Immature natural killer cell (primary cell): ENCODE measurements around the gene PIR. TPM values are rescaled to one million over a fixed set of nuclear protein-coding genes. Genes with fewer than 3 reads are reported as not detected.

Experiments
- DNase-seq, 3 donors: peaks; one replicate each; pipeline ENCODE4 v3.0.0; 2022; ENCODE audit warnings: mixed read lengths in 1 of 3
- H3K27ac Mint-ChIP-seq, 6 donors: one replicate each; pipeline ENCODE4 v1.8.0; 2020; ENCODE audit warnings: mixed read lengths in 6 of 6, mild to moderate bottlenecking in 5 of 6, inconsistent platforms in 4 of 6, moderate library complexity in 3 of 6
- H3K27me3 Mint-ChIP-seq, 3 donors: one replicate each; pipeline ENCODE4 v1.8.0; 2020 to 2021; ENCODE audit warnings: low read depth in 3 of 3, mild to moderate bottlenecking in 3 of 3, mixed read lengths in 3 of 3, moderate library complexity in 3 of 3, inconsistent platforms in 1 of 3
- H3K36me3 Mint-ChIP-seq, 3 donors: one replicate each; pipeline ENCODE4 v1.8.0; 2020; ENCODE audit warnings: mixed read lengths in 3 of 3, inconsistent platforms in 2 of 3, mild to moderate bottlenecking in 2 of 3
- H3K4me1 Mint-ChIP-seq, 2 donors: one replicate each; pipeline ENCODE4 v1.8.0; 2020; ENCODE audit warnings: inconsistent platforms in 2 of 2, mild to moderate bottlenecking in 2 of 2, mixed read lengths in 2 of 2, moderate library complexity in 1 of 2
- H3K4me3 Mint-ChIP-seq, 5 donors: one replicate each; pipeline ENCODE4 v1.8.0; 2020; ENCODE audit warnings: mild to moderate bottlenecking in 5 of 5, mixed read lengths in 5 of 5, inconsistent platforms in 3 of 5, moderate library complexity in 3 of 5
- H3K9me3 Mint-ChIP-seq, 6 donors: one replicate each; pipeline ENCODE4 v1.8.0; 2020; ENCODE audit warnings: mild to moderate bottlenecking in 6 of 6, mixed read lengths in 6 of 6, inconsistent platforms in 4 of 6, moderate library complexity in 3 of 6
- polyA plus RNA-seq, 3 donors: library from polyadenylated mRNA; unstranded; fragments of 300-500 nt; fragmentation: Illumina TruSeq; gene quantifications; one replicate each; pipeline ENCODE4 v1.2.3, GENCODE V29; 2021

The PIR gene
- under 1 TPM in 1 of 3 donors, not detected in 2; 0.76 TPM for polyA plus RNA-seq

DNA sequence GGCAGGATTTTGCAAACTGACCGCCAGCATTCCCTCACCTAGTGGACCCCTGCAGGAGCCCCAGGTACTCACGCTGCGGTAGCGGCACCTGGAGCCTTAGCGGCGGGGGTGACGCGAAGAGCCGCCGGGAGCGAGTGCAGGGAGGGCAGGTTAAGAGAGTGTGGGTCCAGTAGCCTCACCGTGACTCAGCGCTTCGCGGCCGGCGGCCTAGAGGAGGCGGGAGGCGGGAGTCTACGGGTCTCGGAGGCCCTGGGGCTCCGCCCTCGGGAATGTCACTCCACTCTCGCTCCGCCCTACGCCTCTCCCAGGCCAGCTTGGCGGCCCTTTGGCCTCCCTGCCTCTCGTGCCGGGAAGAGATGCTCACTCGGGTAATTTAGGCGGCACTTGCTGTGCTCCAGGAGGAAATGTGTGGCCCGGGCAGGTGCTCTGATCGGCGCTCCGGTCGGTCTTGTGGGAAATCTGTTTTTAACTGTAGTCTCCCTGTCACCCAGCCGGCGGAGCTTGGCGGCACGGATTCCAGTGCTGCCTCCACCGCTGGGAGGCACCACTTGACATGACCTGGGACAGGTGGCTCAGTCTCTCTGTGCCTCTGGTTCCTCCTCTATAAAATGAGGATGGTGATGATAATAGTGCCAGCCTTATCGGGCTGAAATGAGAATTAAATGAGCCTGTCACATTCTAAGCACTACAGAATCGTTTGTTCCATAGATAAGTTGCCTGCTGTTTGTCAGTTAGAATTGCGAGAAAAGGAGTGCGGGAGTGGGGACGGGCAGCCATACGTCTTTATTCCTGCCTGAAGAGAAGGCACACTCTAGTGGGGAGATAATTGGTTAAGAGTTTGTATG is at the start of gene PIR:
TSS of gene PIR (minus strand) at position 216 of the 845 bp plus-strand sequence. CDS start 2,076 bp downstream, outside the sequence.
- Mint-ChIP-seq H3K27me3 (peaks cover 2 to 8% (median 7%) of the 10 kb centered on the region in 3 donors), H3K36me3 (no peaks in the 10 kb centered on the region), H3K4me3 (peak within 1 kb of the TSS; percentile 68 to 82 (median 80)), H3K9me3 (peaks cover 0 to 2% (median 0%) of the 10 kb centered on the region in 6 donors), H3K4me1 (peaks cover 7 to 12% of the 10 kb centered on the region in 2 donors), H3K27ac (peak within 1 kb of the TSS in 2 of 6 donors; percentile 16 to 65)
- DNase-seq: peak; percentile 22 to 34 (median 27)

DNA sequence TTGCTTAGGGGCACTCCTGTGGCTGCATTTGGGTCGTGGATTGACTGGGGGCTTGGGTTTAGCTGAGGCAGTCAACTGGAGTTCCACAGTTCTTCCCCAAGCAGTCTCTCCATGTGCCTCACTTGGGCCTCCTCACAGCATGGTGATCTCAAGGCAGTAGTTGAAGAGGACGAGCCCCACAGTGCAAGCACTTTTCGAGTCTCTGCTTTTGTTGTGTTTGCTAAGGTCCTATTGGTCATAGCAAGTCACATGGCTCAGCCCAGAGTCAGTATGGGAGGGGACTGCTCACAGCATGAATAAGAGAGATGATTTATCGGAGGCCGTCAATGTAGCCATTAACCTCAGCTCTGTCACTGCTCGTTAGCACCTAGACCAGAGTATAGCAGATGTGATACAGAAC is 37.2 kb upstream of the PIR start:
- Mint-ChIP-seq H3K27me3 (peaks cover 0 to 7% (median 4%) of the 10 kb centered on the region in 3 donors), H3K9me3 (no peaks in the 10 kb centered on the region), H3K4me3 (no peak overlapping the region), H3K27ac (no peak overlapping the region), H3K36me3 (no peaks in the 10 kb centered on the region), H3K4me1 (no peaks in the 10 kb centered on the region)
- no peak for DNase-seq

DNA sequence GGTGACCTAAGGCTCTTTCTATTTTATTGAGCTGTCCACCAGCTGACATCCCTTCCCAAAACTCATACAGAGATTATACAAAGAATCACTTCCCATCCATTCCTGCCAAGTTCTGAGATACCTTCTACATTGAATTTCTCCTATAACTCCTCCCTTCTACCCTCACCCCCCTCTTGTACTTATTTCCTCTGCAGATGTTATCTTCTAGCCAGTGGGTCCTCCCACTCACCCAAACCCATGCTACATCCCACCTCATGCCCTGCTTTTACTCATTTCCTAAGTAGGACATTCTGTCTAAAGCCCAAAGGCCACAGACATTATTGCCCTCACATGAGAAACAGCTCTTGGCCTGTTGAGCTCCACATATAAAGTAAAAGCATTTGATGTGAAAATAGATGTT is 36.0 kb upstream of the PIR start:
- no peaks in the 10 kb centered on the region for H3K9me3 Mint-ChIP-seq
- H3K27ac Mint-ChIP-seq: no peak overlapping the region
- H3K4me1 Mint-ChIP-seq: no peaks in the 10 kb centered on the region
- DNase-seq: no peak
- no peak overlapping the region for H3K4me3 Mint-ChIP-seq
- peaks cover 2 to 7% (median 4%) of the 10 kb centered on the region in 3 donors for H3K27me3 Mint-ChIP-seq
- no peaks in the 10 kb centered on the region for H3K36me3 Mint-ChIP-seq

DNA sequence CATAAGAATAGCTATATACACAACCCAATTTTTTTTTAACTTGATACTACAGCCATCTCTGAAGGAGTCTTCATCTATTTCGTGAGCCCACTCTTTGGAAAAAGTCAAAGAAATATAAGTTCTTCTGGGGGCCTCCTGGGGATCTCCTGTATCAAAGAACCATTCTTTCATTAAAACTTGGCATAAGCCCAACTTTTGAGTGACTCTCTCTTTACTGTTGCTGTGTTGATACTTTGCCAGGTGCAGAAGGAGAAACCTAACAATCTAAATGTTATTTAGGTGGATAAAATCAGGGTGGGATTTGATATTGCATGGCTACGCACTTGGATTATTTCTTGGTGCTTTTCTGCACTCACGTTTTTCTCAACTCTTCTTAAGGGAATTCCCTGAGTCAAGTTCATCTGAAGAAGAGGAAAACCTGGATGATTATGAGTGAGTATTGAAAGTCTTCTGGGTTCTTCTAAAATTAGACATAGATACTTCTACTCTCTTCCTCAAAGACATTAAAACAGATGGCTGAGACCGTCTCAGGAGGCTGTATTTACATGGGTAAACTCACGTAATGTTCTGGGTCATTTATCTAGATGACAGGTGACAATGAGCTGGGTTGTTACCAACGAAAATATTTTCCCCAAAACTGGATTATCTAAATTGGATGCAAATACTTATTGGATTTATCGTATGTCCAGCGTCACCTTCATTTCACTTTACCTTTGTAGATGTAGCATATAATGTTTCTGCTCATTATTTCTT is 32.7 kb upstream of the PIR start:
- Mint-ChIP-seq H3K4me3 (no peak overlapping the region), H3K27ac (no peak overlapping the region), H3K4me1 (no peaks in the 10 kb centered on the region), H3K27me3 (peaks cover 3 to 5% (median 4%) of the 10 kb centered on the region in 3 donors), H3K36me3 (no peaks in the 10 kb centered on the region), H3K9me3 (no peaks in the 10 kb centered on the region)
- no peak for DNase-seq

DNA sequence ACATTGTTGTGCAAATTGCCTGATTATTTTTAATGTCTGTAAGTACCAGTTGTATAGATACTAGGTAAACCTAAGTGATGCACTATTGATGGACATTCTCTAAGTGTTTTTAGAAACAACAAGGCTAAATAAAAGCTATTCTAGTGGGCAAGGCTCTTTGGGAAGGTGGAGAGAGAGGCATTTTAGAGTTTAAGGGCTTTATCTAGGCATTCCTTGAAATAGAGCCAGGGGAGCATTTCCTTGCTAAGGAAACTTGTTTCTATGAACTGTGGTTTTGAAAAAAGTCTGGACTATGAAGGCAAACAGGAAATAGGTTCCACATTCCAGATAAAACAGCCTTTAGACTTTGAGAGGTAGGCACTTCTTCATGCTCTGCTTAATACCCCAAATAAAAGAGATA is 31.3 kb upstream of the PIR start:
- no peaks in the 10 kb centered on the region for H3K4me1 Mint-ChIP-seq

DNA sequence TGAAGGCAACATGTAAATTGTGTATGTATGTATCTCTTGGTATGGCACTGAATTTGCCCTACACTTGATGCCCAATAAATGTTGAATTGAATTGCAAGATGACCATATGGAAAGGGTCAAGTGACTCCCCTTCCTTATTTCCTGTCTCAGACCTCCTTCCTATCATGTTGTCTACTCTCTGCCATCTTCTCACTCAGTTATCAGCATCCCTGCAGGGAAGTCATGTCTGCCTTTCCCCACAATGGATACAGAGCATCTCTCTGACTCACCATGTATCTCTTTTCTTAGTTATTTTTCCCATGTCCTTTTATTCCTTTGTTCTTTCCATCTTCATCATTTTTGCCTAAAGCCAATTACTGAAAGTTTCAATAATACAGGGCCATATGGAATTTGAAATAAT is 30.0 kb upstream of the PIR start:
- no peak overlapping the region for H3K4me3 Mint-ChIP-seq
- H3K9me3 Mint-ChIP-seq: no peaks in the 10 kb centered on the region
- no peaks in the 10 kb centered on the region for H3K4me1 Mint-ChIP-seq
- no peak for DNase-seq
- no peak overlapping the region for H3K27ac Mint-ChIP-seq
- no peaks in the 10 kb centered on the region for H3K36me3 Mint-ChIP-seq
- H3K27me3 Mint-ChIP-seq: peaks cover 3 to 7% (median 6%) of the 10 kb centered on the region in 3 donors

More for the DNA sequence above, 31.3 kb upstream of the PIR start:
- Mint-ChIP-seq H3K27ac (no peak overlapping the region), H3K27me3 (peaks cover 3 to 7% (median 6%) of the 10 kb centered on the region in 3 donors), H3K4me3 (no peak overlapping the region), H3K9me3 (no peaks in the 10 kb centered on the region), H3K36me3 (no peaks in the 10 kb centered on the region)
- no peak for DNase-seq

DNA sequence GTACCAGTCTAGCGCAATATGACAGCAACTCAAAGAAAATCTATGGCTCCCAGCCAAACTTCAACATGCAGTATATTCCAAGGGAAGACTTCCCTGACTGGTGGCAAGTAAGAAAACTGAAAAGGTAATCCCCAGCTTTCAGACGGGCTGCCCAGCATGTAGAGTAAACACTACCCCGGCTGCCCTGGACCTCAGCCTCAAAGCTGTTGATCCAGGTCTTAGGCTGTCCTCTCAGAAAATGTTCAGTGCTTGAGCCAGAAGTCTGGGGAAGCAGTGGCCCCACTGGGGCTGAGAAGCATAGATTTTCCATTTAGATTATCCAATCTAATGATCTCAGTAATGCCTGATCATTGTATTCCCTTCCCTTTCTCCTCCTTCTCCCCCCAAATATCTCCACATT is 29.3 kb upstream of the PIR start:
- H3K27me3 Mint-ChIP-seq: peaks cover 3 to 6% (median 6%) of the 10 kb centered on the region in 3 donors
- no peaks in the 10 kb centered on the region for H3K4me1 Mint-ChIP-seq
- H3K9me3 Mint-ChIP-seq: no peaks in the 10 kb centered on the region
- no peak overlapping the region for H3K27ac Mint-ChIP-seq
- no peak for DNase-seq
- H3K4me3 Mint-ChIP-seq: no peak overlapping the region
- no peaks in the 10 kb centered on the region for H3K36me3 Mint-ChIP-seq

DNA sequence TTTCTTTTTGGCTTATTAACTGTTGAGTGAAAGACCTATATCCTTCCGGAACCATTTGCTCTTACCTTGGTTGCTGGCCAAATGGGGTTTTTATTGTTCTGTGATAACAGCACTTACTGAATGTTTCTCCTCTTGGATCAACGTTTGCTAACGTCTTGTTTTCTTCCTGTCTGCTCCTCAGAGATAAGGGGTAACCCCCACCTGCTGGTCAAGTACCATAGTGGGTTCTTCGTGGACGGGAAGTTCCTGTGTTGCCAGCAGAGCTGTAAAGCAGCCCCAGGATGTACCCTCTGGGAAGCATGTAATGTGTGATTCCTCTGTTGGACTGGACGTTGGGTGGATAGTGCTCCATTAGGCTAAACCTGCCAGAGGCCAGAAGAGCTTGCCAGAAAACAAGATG is 22.8 kb upstream of the PIR start:
- H3K4me1 Mint-ChIP-seq: no peaks in the 10 kb centered on the region
- H3K4me3 Mint-ChIP-seq: no peak overlapping the region
- no peak for DNase-seq
- no peak overlapping the region for H3K27ac Mint-ChIP-seq
- no peaks in the 10 kb centered on the region for H3K36me3 Mint-ChIP-seq
- no peaks in the 10 kb centered on the region for H3K9me3 Mint-ChIP-seq
- peaks cover 2 to 10% (median 4%) of the 10 kb centered on the region in 3 donors for H3K27me3 Mint-ChIP-seq

DNA sequence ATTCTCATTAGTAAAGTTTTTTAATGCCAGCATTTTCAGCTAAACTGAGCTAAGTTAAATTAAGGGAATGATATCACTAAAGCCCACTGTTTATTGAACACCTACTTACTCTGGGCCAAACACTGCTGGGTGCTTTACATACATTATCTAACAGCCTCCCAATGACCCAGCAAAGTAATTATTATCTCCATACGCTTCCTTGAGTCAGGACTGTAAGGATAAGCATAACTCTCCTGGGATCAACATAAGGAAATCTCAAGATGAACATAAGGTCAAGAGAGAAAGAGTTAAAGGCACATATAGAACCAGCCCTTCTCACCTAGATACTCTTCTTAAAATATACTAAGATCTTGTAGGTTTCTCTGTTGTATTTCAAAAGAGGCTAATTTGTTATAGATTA is 21.1 kb upstream of the PIR start:
- Mint-ChIP-seq H3K9me3 (no peaks in the 10 kb centered on the region), H3K36me3 (no peaks in the 10 kb centered on the region), H3K27me3 (peaks cover 0 to 12% (median 2%) of the 10 kb centered on the region in 3 donors), H3K4me3 (no peak overlapping the region), H3K27ac (no peak overlapping the region), H3K4me1 (no peaks in the 10 kb centered on the region)
- no peak for DNase-seq

DNA sequence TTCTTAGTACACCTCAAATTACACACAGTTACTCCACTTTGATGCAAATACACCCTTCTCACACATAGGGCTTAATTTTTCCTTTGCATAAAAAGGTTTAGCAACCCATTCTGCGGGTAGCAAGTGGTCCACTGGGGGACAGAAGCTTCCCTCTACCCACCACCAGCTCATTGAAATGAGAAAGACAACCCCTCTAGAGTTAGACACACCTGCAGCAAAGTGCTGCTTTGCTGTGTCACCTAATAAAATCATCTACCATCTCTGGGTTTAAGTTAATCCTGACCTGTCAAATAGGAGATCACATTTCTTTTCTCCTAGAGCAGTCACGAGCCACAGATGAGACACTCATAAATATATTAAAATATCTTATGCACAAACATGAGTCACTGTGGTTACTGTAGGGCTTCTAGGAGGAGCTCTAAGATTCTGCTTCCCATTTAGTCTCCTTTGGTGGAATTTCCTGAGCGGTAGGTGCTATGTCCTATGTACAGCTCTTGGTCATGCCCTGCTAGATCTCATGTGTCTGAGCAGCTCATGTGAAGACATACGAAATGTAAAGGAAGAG is 19.4 kb upstream of the PIR start:
- Mint-ChIP-seq H3K36me3 (no peaks in the 10 kb centered on the region), H3K4me1 (no peaks in the 10 kb centered on the region)

DNA sequence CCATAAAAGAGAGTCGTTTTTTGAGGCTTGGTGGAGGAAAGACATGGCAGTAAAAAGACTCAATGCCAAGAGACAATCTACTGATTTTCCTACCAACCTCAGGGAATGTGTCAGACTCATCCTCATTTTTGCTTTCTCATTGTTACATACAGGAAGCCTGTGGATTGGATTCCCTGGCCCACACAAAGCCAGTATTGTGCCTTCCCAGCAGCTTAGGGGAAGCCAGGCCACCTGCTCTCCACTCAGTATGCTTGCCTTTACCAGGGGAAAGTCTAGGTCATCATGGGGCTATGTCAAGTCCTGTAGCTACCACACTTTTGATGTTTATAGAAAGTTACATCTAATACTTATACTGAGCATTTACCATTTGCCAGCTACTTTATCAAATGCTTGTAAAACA is 18.4 kb upstream of the PIR start:
- no peaks in the 10 kb centered on the region for H3K9me3 Mint-ChIP-seq
- no peak for DNase-seq
- H3K36me3 Mint-ChIP-seq: no peaks in the 10 kb centered on the region
- no peak overlapping the region for H3K4me3 Mint-ChIP-seq
- H3K27ac Mint-ChIP-seq: no peak overlapping the region
- H3K27me3 Mint-ChIP-seq: peaks cover 0 to 9% (median 2%) of the 10 kb centered on the region in 3 donors
- no peaks in the 10 kb centered on the region for H3K4me1 Mint-ChIP-seq

More for the DNA sequence above, 19.4 kb upstream of the PIR start:
- Mint-ChIP-seq H3K27me3 (peaks cover 0 to 12% (median 2%) of the 10 kb centered on the region in 3 donors), H3K9me3 (no peaks in the 10 kb centered on the region), H3K27ac (no peak overlapping the region), H3K4me3 (no peak overlapping the region)
- no peak for DNase-seq

DNA sequence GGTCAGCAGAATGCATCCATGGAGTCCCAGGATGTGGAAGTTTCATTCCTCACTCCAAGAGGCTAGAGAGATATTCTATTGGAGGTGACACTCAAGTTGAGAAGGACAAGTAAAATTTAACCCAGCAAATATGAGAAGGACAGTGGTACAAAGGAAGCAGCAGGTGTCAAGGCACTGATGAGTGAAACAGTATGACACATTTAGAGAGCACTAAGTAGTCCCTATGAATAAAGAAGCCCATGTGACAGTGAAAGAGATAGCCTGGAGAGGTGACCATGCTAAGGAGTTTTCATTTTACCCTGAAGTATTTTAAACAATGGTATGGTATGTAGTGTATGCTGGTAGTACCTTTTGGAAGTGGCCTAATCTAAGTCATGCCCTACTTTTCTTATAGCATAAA is 16.7 kb upstream of the PIR start:
- H3K27ac Mint-ChIP-seq: no peak overlapping the region
- H3K9me3 Mint-ChIP-seq: no peaks in the 10 kb centered on the region
- no peaks in the 10 kb centered on the region for H3K4me1 Mint-ChIP-seq
- H3K27me3 Mint-ChIP-seq: peaks cover 0 to 8% (median 2%) of the 10 kb centered on the region in 3 donors
- no peak overlapping the region for H3K4me3 Mint-ChIP-seq
- DNase-seq: no peak
- H3K36me3 Mint-ChIP-seq: no peaks in the 10 kb centered on the region

DNA sequence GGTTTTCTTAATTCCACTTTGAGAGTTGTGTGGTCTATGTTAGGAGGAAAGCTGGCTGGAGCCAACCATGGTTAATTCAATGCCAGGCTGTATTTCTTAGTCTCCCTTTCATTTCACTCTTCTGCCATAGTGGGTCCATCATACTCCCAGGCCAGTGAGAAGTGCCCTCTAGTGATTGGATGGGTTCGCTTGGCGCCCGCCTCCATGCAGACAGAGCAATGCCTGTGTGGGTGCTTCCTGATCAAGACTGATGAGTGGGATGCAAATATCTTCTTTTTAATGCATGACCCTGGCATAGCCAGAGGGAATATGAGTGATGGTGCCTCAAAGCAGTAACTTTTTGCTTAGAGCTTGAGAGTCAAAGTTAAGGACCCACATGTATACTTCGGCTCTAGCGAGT is 13.9 kb upstream of the PIR start:
- H3K27me3 Mint-ChIP-seq: peaks cover 2 to 16% (median 9%) of the 10 kb centered on the region in 3 donors
- no peaks in the 10 kb centered on the region for H3K4me1 Mint-ChIP-seq
- no peak for DNase-seq
- no peak overlapping the region for H3K27ac Mint-ChIP-seq
- no peaks in the 10 kb centered on the region for H3K36me3 Mint-ChIP-seq
- no peaks in the 10 kb centered on the region for H3K9me3 Mint-ChIP-seq
- H3K4me3 Mint-ChIP-seq: no peak overlapping the region

DNA sequence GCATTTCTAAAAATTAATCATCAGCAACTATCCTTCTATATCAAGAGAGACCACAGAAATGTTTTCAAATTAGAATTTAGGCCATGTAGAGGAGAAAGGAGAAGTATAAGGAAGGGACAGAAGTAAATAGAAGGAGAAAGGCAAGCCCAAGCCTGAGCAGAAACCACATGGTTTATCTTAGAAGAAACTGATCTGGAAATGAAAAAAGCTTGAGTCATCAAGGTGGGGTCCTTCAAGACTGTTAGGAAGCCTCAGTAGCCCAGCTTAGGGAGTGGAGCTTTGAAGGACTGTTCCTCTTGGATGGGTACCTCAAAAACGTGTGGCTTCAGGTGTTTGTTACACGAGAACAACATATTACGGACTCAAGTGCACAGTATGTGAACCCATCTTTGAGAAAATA is 12.0 kb upstream of the PIR start:
- no peak for DNase-seq
- Mint-ChIP-seq H3K4me3 (no peak overlapping the region), H3K27ac (no peak overlapping the region), H3K36me3 (no peaks in the 10 kb centered on the region), H3K27me3 (peaks cover 2 to 23% (median 9%) of the 10 kb centered on the region in 3 donors), H3K4me1 (no peaks in the 10 kb centered on the region), H3K9me3 (no peaks in the 10 kb centered on the region)
